ENCODE results near the gene TMEM129.

The TMEM129 gene

DNA sequence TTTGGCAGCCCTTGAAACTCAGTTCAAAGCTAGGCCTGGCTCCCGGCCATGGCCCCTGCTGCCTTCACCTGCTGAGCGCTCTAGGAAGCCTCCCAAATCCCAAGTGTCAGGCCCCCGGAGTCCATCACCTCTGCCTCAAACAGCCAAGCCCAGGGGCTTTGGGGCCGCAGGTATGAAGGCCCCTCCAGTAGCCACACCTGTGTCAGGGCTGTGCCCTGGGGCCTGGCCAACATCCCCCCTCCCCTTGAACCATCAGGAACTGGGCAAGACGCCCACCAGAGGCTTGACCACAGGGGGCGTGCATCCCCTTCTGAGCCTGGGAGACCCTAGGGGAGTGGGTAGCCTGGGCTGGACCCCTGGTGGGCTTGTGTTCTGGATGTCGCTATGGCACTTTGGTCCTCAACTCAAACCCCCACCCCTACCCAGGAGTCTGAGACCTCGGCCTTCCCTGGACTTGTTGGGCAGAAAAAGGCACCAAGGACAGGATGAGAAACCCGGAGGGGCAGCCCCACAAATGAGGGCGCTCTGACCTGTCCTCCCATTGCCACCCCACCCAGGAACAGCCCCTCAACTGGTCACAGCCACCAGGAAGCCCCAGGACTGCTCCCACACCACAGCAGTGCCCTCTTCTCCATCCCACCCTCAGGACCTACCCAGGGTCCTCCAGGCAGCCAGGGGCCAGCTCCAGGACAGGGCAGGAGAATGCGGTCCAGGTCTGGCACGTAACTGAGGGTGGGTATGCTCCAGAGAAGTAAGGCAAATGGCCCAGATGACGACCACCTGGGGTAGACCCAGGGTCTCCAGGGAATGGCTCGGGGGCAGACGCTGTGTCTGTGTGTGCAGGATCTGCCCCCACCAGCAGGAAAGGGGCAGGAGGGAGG, 4.8 kb downstream of the TMEM129 start:
- H3K4me1 Mint-ChIP-seq (ENCODE audit: low read depth): peaks cover 75% of the 10 kb centered on the region
- H3K9me3 Mint-ChIP-seq: no peaks in the 10 kb centered on the region
- peak overlapping the region; percentile 74 for H3K27ac Mint-ChIP-seq
- H3K4me3 Mint-ChIP-seq: no peak overlapping the region
- no peaks in the 10 kb centered on the region for H3K27me3 Mint-ChIP-seq
- H3K36me3 Mint-ChIP-seq (ENCODE audit: low read depth): peaks cover 74% of the 10 kb centered on the region
- intact Hi-C loops (cut with micrococcal nuclease): loop anchor here (10.0 kb wide), 2 partner anchors 132 to 288 kb away; partner anchors contain the start of gene NELFA

DNA sequence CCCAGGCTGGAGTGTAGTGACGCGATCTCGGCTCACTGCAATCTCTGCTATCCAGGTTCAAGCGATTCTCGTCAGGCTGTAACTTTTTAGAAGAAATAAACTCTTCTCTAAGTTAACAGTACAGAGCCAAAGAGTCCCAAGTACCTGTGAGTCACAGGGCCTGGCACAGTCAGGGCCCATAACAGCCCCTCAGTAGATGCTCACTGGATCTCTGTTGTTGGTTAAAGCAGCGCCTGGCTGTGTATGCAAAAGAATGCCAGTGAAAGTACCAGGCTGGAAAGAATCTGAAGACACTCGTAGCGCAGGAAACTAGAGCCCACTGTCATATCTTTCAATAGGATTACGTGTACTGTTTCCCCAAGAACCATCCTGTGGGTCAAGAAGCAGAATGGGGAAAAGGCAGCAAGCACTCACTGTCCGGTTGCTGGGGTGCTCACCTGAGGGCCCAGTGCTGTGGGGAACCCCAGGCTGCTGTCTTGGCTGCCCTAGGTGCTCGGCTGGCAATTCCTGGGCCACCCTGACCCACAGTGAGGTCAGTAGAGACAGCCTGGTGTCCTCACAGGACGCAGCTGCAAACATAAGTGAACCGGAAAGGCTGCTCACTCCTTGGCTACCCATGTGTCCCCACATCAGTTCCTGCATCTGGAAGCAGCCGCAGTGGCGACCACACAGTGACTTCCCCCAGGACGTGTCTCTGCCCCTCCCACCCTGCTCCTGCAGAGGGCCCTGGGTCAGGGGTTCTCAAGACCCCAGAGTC, 5.9 kb downstream of the TMEM129 start:
- Mint-ChIP-seq H3K4me3 (peak overlapping the region; percentile 45), H3K27ac (peak overlapping the region; percentile 74), H3K9me3 (no peaks in the 10 kb centered on the region), H3K4me1 (ENCODE audit: low read depth) (peaks cover 82% of the 10 kb centered on the region), H3K27me3 (no peaks in the 10 kb centered on the region), H3K36me3 (ENCODE audit: low read depth) (peaks cover 75% of the 10 kb centered on the region)
- intact Hi-C loops (cut with micrococcal nuclease): loop anchor here (10.0 kb wide), 2 partner anchors 130 to 290 kb away; partner anchors contain the start of gene NELFA

DNA sequence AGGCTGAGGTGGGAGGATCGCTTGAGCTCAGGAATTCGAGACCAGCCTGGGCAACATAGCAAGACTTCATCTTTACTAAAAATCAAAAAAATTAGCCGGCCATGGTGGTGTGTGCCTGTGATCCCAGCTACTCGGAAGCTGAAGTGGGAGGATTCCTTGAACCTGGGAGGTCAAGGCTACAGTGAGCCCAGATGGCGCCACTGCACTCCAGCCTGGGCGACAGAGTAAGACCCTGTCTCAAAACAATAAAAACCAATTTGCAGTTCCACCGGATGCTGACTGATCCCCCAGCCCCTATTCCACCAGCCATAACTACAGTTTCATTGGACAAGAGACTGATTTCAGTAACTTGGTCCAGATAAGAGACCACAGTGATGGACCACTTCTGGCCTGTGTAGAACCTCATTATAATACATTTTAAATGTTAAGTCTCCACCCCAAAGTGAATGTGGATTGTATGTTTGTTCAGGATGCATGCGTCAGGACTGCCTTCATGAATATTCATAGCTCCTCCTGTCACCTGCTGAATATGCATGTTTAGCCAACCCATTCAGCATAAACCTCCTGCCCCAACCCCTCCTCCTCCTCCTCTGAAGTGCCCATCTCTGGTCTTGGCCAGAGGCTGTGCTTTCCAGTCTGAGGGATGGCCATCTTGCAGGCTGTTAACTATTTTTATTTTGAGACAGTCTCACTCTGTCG, 6.7 kb downstream of the TMEM129 start:
- no peaks in the 10 kb centered on the region for H3K27me3 Mint-ChIP-seq
- intact Hi-C loops (cut with micrococcal nuclease): loop anchor here (10.0 kb wide), 2 partner anchors 130 to 290 kb away; partner anchors contain the start of gene NELFA
- peaks cover 75% of the 10 kb centered on the region for H3K36me3 Mint-ChIP-seq (ENCODE audit: low read depth)
- H3K4me1 Mint-ChIP-seq (ENCODE audit: low read depth): peaks cover 82% of the 10 kb centered on the region
- H3K27ac Mint-ChIP-seq: peak overlapping the region; percentile 74
- no peaks in the 10 kb centered on the region for H3K9me3 Mint-ChIP-seq
- H3K4me3 Mint-ChIP-seq: no peak overlapping the region

DNA sequence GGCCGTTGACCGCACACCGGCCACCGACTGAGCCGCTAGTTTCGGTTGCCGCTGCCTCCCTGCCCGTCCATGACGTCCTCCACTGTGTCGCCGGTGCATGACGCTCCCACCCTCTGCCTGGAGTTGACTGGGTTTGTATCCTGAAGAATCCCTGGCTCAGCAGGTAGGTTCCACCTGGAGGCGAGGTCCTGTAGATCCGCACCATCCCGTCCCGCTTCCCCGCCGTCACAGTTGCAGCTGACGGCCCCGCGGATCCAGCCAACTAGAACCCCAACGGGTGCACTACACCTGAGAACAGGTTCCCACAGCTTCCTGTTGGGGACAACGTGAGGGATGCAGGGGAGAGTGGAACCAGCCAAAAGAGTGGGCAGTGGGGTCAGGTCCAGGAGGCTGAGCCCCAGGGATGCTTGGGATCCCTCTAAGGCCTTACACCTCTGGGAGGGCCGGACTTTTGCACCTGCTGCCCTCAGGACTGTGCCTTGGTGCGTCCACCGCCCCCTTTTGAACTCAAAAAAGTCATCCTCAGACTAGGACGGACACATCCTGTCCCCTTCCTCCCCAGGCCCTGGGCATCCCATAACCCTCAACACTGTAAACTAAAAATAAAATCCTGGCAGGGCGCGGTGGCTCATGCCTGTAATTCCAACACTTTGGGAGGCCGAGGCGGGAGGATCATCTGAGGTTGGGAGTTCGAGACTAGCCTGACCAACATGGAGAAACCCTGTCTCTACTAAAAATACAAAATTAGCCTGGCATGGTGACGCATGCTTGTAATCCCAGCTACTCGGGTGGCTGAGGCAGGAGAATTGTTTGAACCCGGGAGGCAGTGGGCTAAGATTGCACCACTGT, 7.9 kb downstream of the TMEM129 start:
- Mint-ChIP-seq H3K4me3 (peak overlapping the region; percentile 82), H3K27ac (peak overlapping the region; percentile 95), H3K36me3 (ENCODE audit: low read depth) (peaks cover 74% of the 10 kb centered on the region), H3K27me3 (no peaks in the 10 kb centered on the region), H3K9me3 (no peaks in the 10 kb centered on the region), H3K4me1 (ENCODE audit: low read depth) (peaks cover 80% of the 10 kb centered on the region)
- intact Hi-C loops (cut with micrococcal nuclease): loop anchor here (2.0 to 10.0 kb wide), 3 partner anchors 14 to 292 kb away; partner anchors contain the start of gene NELFA

DNA sequence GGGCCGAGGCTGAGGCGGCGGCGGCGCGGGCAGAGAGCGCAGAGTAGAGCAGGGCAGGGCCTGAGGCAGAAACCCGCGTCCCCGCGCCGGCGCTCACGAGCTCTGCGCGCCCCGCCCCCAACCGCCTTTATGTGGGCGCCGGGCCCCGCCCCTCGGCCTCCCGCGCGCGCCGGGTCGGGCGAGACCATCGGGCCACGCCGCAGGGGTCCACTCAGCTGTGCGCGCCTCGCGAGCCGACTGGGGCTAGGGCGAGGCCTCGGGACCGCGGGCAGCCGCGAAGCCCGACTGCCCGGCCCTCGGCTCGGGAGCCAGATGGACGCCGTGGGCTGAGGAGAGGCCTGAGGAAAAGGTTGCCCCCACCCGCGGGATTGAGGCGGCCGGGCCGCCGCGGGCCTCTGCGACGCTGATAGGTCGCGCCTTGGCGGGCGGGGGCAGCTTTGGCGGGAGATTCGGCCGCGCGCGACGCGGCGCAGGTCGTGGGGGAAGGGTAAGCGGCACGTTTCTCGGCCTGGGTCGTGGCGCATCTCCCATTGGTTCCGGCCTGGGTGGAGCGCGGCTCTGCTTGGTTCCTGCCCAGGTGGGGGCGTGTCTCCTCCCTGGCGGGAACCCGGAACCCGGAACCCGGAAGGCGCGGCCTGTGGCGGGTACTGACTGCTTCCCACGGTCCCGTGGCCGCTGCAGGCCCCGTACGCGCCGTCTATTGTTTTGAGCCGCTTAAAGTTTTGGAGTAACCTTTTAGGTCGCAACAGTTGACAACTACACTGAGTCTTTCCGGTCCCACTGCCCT, 8.7 kb downstream of the TMEM129 start, which contains the start of gene SLBP:
SLBP (minus strand) TSS at position 104 of the 787 bp plus-strand sequence. CDS start 131 bp downstream, outside the sequence.
- H3K9me3 Mint-ChIP-seq: no peaks in the 10 kb centered on the region
- intact Hi-C loops (cut with micrococcal nuclease): loop anchor here (1.0 to 10.0 kb wide), 5 partner anchors 9 to 292 kb away; partner anchors contain the start of genes FAM53A, NELFA, TACC3 and TMEM129
- H3K36me3 Mint-ChIP-seq (ENCODE audit: low read depth): peaks cover 74% of the 10 kb centered on the region
- peak within 1 kb of the TSS; percentile 82 for H3K4me3 Mint-ChIP-seq
- peak within 1 kb of the TSS; percentile 95 for H3K27ac Mint-ChIP-seq
- H3K27me3 Mint-ChIP-seq: no peaks in the 10 kb centered on the region
- peaks cover 76% of the 10 kb centered on the region for H3K4me1 Mint-ChIP-seq (ENCODE audit: low read depth)

DNA sequence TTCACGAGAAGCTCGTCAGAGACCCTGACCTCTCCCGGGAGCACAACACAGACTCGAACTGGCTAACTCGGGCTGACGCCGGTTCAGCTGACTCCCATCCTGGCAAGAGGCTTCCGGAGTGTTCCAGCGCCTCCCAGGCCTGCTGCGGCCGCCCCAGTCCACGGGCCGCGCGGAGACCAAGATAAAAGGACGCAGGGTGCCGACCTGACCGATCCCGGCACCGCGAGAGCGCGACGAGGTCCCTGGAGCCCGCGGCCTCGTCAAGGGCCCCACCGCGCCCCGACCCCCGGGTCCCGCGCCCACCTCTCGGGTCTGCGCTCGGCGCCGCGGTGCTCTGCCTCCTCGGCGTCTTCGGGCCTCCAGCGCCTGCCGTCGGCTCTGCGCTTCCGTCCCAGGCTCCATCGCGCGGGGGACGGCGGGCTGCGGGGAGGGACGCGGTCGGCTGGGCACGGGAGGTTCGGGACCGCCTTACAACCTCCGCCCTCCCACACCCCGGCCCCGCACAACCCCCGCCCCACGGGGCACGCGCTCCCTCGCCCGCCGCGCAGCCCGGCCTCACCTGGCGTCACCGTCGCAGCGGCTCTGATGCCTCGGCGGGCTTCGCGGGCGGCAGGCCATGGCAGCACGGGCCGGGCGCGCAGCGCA, 9.4 kb downstream of the TMEM129 start:
- intact Hi-C loops (cut with micrococcal nuclease): loop anchor here (1.0 to 10.0 kb wide), 5 partner anchors 10 to 293 kb away; partner anchors contain the start of genes FAM53A, NELFA, TACC3 and TMEM129
- Mint-ChIP-seq H3K27ac (peak overlapping the region; percentile 95), H3K9me3 (no peaks in the 10 kb centered on the region), H3K4me1 (ENCODE audit: low read depth) (peaks cover 73% of the 10 kb centered on the region), H3K4me3 (peak overlapping the region; percentile 82), H3K27me3 (no peaks in the 10 kb centered on the region), H3K36me3 (ENCODE audit: low read depth) (peaks cover 71% of the 10 kb centered on the region)

DNA sequence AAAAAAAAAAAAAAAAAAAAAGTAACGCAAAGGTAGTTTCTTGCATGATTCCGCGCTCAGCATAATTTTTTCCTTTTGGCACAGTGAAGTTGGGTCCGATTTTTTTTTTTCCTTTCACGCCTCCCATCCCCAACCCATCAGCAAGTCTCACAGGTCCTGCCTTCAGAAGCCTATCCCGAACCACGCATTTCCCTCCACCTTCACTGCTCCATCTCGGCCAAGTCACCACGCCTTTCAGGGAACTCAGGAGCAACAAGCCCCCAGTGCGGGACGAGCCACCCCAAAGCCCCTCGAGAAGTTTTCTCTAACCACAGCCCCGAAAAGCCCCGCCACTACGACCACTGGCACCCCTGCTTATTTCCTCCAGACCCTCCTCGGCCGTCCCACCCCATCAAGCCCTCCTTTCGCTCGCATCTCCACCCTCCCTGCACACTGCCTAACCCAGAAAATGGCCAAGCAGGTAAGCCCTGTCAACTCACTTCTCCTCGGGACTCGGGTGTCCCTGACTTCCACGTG, 10.0 kb downstream of the TMEM129 start:
- Mint-ChIP-seq H3K4me1 (ENCODE audit: low read depth) (peaks cover 67% of the 10 kb centered on the region), H3K27ac (peak overlapping the region; percentile 95), H3K36me3 (ENCODE audit: low read depth) (peaks cover 71% of the 10 kb centered on the region), H3K4me3 (peak overlapping the region; percentile 82), H3K9me3 (no peaks in the 10 kb centered on the region), H3K27me3 (no peaks in the 10 kb centered on the region)
- intact Hi-C loops (cut with micrococcal nuclease): loop anchor here (10.0 kb wide), 2 partner anchors 126 to 294 kb away; partner anchors contain the start of gene NELFA

DNA sequence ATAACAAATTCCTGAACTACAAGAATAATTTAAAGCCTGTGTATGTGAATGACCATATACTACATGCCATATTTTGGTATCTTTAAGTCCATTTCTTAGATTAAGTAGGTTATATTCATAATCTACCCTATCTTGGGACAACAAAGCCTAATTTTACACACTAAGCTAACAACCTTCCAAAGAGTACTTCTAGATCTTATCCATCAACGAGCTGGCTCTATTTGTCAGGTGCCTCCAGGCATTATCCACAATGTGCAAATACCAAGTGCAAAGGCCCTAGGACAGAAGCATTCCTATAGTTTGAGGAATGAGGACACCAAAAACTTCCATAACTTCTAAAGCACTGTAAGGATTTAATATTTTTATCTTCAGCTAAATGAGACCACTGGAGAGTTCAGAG, 12.5 kb downstream of the TMEM129 start:
- H3K36me3 Mint-ChIP-seq (ENCODE audit: low read depth): peaks cover 82% of the 10 kb centered on the region
- H3K27me3 Mint-ChIP-seq: no peaks in the 10 kb centered on the region
- H3K9me3 Mint-ChIP-seq: no peaks in the 10 kb centered on the region
- no peak overlapping the region for H3K27ac Mint-ChIP-seq
- intact Hi-C loops (cut with micrococcal nuclease): no loop called here
- H3K4me1 Mint-ChIP-seq (ENCODE audit: low read depth): peaks cover 55% of the 10 kb centered on the region
- H3K4me3 Mint-ChIP-seq: no peak overlapping the region

DNA sequence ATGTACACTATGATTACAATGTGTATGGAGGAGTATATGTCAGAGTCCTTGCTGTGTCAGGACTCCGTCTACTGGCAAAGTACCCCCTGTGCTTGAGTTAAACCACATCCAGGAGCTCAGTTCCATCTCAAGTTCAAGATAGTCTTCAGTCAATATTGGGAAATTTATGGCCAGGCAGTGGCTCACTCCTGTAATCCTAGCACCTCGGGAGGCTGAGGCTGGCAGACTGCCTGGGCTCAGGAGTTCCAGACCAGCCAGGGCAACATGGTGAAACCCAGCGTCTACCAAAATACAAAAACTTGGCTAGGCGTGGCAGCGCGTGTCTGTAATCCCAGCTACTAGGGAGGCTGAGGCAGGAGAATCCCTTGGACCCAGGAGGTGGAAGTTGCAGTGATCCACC, 14.8 kb downstream of the TMEM129 start:
- peaks cover 90% of the 10 kb centered on the region for H3K36me3 Mint-ChIP-seq (ENCODE audit: low read depth)
- no peaks in the 10 kb centered on the region for H3K9me3 Mint-ChIP-seq
- H3K27ac Mint-ChIP-seq: no peak overlapping the region
- H3K4me1 Mint-ChIP-seq (ENCODE audit: low read depth): peaks cover 64% of the 10 kb centered on the region
- intact Hi-C loops (cut with micrococcal nuclease): no loop called here
- H3K4me3 Mint-ChIP-seq: no peak overlapping the region
- H3K27me3 Mint-ChIP-seq: no peaks in the 10 kb centered on the region

DNA sequence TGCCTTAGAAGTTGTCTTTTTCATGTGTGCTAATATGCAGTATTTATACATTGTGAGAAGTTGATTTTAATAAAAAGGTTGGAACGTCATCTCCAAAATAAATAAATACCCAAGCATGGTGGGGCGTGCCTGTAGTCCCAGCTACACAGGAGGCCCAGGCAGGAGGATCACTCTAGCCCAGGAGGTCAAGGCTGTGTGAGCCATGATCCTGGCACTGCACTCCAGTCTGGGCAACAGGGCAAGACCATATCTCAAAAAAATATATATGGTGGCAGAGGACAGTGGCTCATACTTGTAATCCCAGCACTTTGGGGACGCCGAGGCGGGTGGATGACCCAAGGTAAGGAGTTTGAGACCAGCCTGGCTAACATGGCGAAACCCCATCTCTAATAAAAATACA, 15.4 kb downstream of the TMEM129 start:
- Mint-ChIP-seq H3K27ac (no peak overlapping the region), H3K9me3 (no peaks in the 10 kb centered on the region), H3K4me3 (no peak overlapping the region), H3K27me3 (no peaks in the 10 kb centered on the region), H3K4me1 (ENCODE audit: low read depth) (peaks cover 58% of the 10 kb centered on the region), H3K36me3 (ENCODE audit: low read depth) (peaks cover 86% of the 10 kb centered on the region)
- intact Hi-C loops (cut with micrococcal nuclease): no loop called here

DNA sequence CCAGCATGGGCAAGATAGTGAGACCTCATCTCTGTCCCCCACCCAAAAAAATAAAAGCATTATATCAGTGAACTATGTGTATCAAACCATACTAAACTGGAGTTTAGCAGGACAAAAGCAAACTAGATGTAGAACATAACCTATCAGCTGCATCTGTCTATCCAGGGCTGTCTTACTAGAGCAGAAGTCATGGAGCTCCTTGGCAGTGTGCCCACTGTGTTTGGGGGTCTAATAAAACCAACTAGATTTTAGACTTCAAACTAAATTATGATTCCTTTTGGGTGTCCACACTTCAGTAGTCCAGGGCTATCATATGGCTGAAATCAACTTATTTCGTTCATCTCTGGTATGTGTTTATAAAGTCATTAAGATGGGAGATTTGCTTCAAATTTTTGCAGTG, 17.3 kb downstream of the TMEM129 start:
- Mint-ChIP-seq H3K4me1 (ENCODE audit: low read depth) (peaks cover 42% of the 10 kb centered on the region), H3K9me3 (no peaks in the 10 kb centered on the region), H3K27ac (peak overlapping the region; percentile 22), H3K36me3 (ENCODE audit: low read depth) (peaks cover 83% of the 10 kb centered on the region), H3K27me3 (no peaks in the 10 kb centered on the region), H3K4me3 (no peak overlapping the region)
- intact Hi-C loops (cut with micrococcal nuclease): no loop called here
